Keratinocyte (primary cell): Measurements from ENCODE around the gene SLC9A8. TPM values are rescaled to one million over a fixed set of nuclear protein-coding genes. Genes with fewer than 3 reads are reported as not detected.

Experiments used
- DNase-seq: peaks from one replicate; pipeline ENCODE4 v3.0.0-alpha.2; 2011; ENCODE audit warnings: low read depth, missing footprints, low spot score
- FAIRE-seq: peaks from 2 replicates; lab custom pipeline; 2011; peaks lifted over from hg19 to GRCh38; lab: Jason Lieb, UNC
- H2AFZ ChIP-seq: 2 replicates; pipeline ENCODE4 v1.6.0; 2012; ENCODE audit warnings: low read length, control low read depth, inconsistent platforms; ENCODE audit not compliant: control insufficient read depth
- H3K27ac ChIP-seq: 2 replicates; pipeline ENCODE4 v1.5.1; 2011; ENCODE audit warnings: low read length; ENCODE audit not compliant: control insufficient read depth, insufficient read depth
- H3K27me3 ChIP-seq: 3 replicates; pipeline ENCODE4 v1.6.0; 2011; ENCODE audit warnings: low read length; ENCODE audit not compliant: control insufficient read depth, insufficient read depth; ENCODE audit errors: extremely low read depth
- H3K36me3 ChIP-seq, 2 experiments: 2 replicates in 1 of 2; 3 replicates in 1 of 2; pipeline ENCODE4 v1.5.1; 2011; ENCODE audit warnings: low read length in 2 of 2, mild to moderate bottlenecking in 1 of 2; ENCODE audit not compliant: control insufficient read depth in 2 of 2, insufficient read depth in 2 of 2; ENCODE audit errors: extremely low read depth in 1 of 2
- H3K4me1 ChIP-seq: 3 replicates; pipeline ENCODE4 v1.5.1; 2011; ENCODE audit warnings: low read length; ENCODE audit not compliant: control insufficient read depth, insufficient read depth; ENCODE audit errors: extremely low read depth
- H3K4me2 ChIP-seq: 3 replicates; pipeline ENCODE4 v1.6.0; 2011; ENCODE audit warnings: low read depth, low read length; ENCODE audit not compliant: control insufficient read depth, insufficient read depth; ENCODE audit errors: extremely low read depth
- H3K4me3 ChIP-seq, 3 experiments: fragments of 200-600 bp in 1 of 3; sonication (generic) in 1 of 3; 2 replicates in 2 of 3; 3 replicates in 1 of 3; pipeline ENCODE4 v1.5.1; 2011 to 2016; ENCODE audit warnings: low read length in 3 of 3, mild to moderate bottlenecking in 3 of 3, control low read depth in 2 of 3, inconsistent platforms in 1 of 3, low read depth in 1 of 3, mixed read lengths in 1 of 3, mixed run types in 1 of 3, moderate library complexity in 1 of 3; ENCODE audit not compliant: control insufficient read depth in 2 of 3, insufficient read depth in 2 of 3; ENCODE audit errors: extremely low read depth in 1 of 3
- H3K79me2 ChIP-seq: 2 replicates; pipeline ENCODE4 v1.6.0; 2012; ENCODE audit warnings: low read length; ENCODE audit not compliant: control insufficient read depth, insufficient read depth
- H3K9ac ChIP-seq: 3 replicates; pipeline ENCODE4 v1.6.0; 2011; ENCODE audit warnings: low read length; ENCODE audit not compliant: control insufficient read depth, insufficient read depth; ENCODE audit errors: extremely low read depth
- H3K9me1 ChIP-seq: 3 replicates; pipeline ENCODE4 v1.6.0; 2011; ENCODE audit warnings: low read length; ENCODE audit not compliant: control insufficient read depth, insufficient read depth; ENCODE audit errors: extremely low read depth
- H3K9me3 ChIP-seq: 2 replicates; pipeline ENCODE4 v1.5.1; 2012; ENCODE audit warnings: low read depth, low read length; ENCODE audit not compliant: control insufficient read depth
- H4K20me1 ChIP-seq: 3 replicates; pipeline ENCODE4 v1.6.0; 2011; ENCODE audit warnings: low read length; ENCODE audit not compliant: control insufficient read depth, insufficient read depth; ENCODE audit errors: extremely low read depth
- EZH2 ChIP-seq: IDR thresholded peaks from one replicate; pipeline ENCODE4 v1.6.1; 2012; ENCODE audit warnings: inconsistent platforms, mild to moderate bottlenecking, low read length, moderate library complexity
- dilution Hi-C: fragments of 300-500 bp; cut with MboI; formaldehyde crosslinking; loops from one replicate; pipeline ENCODE4 v1.7.0; 2020; ENCODE audit warnings: low sequenced_read_pairs; ENCODE audit not compliant: extremely low pct_ligation_motif_present
- polyA plus RNA-seq, 5 experiments: library from polyadenylated mRNA; depleted of rRNA in 3 of 5; stranded (reverse) in 3 of 5; stranded (forward) in 1 of 5; unstranded in 1 of 5; fragments of >200 nt; gene quantifications; 1 replicate in 1 of 5; 2 replicates in 3 of 5; 3 replicates in 1 of 5; pipeline versions ENCODE4 v1.2.1 to v1.2.3, GENCODE V29; 2011 to 2012; ENCODE audit warnings: missing spikeins in 2 of 5, low read depth in 1 of 5, low replicate concordance in 1 of 5
- TF ChIP-seq, protein P1 (sequence below), 3 experiments: IDR thresholded peaks in 1 of 3; conservative IDR thresholded peaks in 1 of 3; optimal IDR thresholded peaks in 1 of 3; 2 replicates in 2 of 3; 3 replicates in 1 of 3; pipeline versions ENCODE3 to v1.5.1; 2011; ENCODE audit warnings: low read length in 3 of 3, mild to moderate bottlenecking in 3 of 3, moderate library complexity in 2 of 3, control low read depth in 1 of 3, inconsistent platforms in 1 of 3; ENCODE audit not compliant: insufficient read depth in 2 of 3; ENCODE audit errors: extremely low read depth in 1 of 3

Gene SLC9A8
- polyA plus RNA-seq, 1 donor (not counting 4 experiments of a cell fraction or from before 2014, with no cell fraction given), result 1.9 TPM

GRCh38 chr20:49863666-49864065 lies 51.0 kb downstream of the SLC9A8 start:
- H3K4me2 ChIP-seq, result no peak overlapping the region
- H2AFZ ChIP-seq, result no peak overlapping the region
- no peak for FAIRE-seq
- TF ChIP-seq, protein P1, sequence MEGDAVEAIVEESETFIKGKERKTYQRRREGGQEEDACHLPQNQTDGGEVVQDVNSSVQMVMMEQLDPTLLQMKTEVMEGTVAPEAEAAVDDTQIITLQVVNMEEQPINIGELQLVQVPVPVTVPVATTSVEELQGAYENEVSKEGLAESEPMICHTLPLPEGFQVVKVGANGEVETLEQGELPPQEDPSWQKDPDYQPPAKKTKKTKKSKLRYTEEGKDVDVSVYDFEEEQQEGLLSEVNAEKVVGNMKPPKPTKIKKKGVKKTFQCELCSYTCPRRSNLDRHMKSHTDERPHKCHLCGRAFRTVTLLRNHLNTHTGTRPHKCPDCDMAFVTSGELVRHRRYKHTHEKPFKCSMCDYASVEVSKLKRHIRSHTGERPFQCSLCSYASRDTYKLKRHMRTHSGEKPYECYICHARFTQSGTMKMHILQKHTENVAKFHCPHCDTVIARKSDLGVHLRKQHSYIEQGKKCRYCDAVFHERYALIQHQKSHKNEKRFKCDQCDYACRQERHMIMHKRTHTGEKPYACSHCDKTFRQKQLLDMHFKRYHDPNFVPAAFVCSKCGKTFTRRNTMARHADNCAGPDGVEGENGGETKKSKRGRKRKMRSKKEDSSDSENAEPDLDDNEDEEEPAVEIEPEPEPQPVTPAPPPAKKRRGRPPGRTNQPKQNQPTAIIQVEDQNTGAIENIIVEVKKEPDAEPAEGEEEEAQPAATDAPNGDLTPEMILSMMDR (optimal IDR thresholded peaks at IDR 0.05 in 1 of 3, IDR thresholded peaks at IDR 0.05 in 1 of 3, conservative IDR thresholded peaks at IDR 0.05 in 1 of 3; ENCODE audit: extremely low read depth in 1 of 3, insufficient read depth in 2 of 3, low read length in 3 of 3), result no peak
- TF ChIP-seq EZH2, result no peak
- peaks cover 7% of the 10 kb centered on the region for H3K4me1 ChIP-seq
- H4K20me1 ChIP-seq, result no peaks in the 10 kb centered on the region
- no peak overlapping the region for H3K27ac ChIP-seq
- no peaks in the 10 kb centered on the region for H3K79me2 ChIP-seq
- peaks cover 3 to 5% of the 10 kb centered on the region in 2 experiments for H3K36me3 ChIP-seq
- H3K9me1 ChIP-seq, result no peaks in the 10 kb centered on the region
- dilution Hi-C loops, result no loop called here
- no peak for DNase-seq
- no peaks in the 10 kb centered on the region for H3K27me3 ChIP-seq
- H3K9ac ChIP-seq, result no peak overlapping the region
- no peak overlapping the region for H3K4me3 ChIP-seq
- H3K9me3 ChIP-seq, result no peaks in the 10 kb centered on the region

DNA sequence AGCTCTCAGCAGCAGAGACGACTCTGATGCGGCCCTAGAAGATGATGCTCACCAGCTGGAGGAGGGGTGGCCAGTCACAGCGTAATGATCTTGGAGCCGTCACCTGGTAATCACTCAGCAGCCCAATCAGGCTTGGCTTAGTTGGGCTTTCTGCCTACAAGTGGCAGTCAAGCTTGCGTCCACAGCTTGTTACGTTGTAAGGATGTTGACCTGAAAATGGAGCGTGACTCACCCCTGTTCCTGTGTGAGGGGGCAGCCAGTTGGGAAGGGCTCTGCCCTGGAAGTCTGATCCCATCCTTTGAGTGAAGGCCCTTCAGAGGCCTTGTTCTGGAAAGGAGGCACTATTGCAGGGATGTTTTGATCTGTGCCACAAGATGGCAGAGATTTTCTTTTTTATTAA lies 52.9 kb downstream of the SLC9A8 start:
- Histone ChIP-seq H3K4me1 (no peaks in the 10 kb centered on the region), H3K9me3 (no peaks in the 10 kb centered on the region), H3K27ac (no peak overlapping the region), H4K20me1 (no peaks in the 10 kb centered on the region), H3K36me3 (peaks cover 3 to 5% of the 10 kb centered on the region in 2 experiments), H3K4me3 (no peak overlapping the region), H3K79me2 (no peaks in the 10 kb centered on the region), H3K4me2 (no peak overlapping the region), H3K9me1 (no peaks in the 10 kb centered on the region), H3K9ac (no peak overlapping the region), H2AFZ (no peak overlapping the region), H3K27me3 (no peaks in the 10 kb centered on the region)
- TF ChIP-seq, protein P1 (optimal IDR thresholded peaks at IDR 0.05 in 1 of 3, IDR thresholded peaks at IDR 0.05 in 1 of 3, conservative IDR thresholded peaks at IDR 0.05 in 1 of 3; ENCODE audit: extremely low read depth in 1 of 3, insufficient read depth in 2 of 3, low read length in 3 of 3), result no peak
- no peak for TF ChIP-seq EZH2
- DNase-seq (no peak), FAIRE-seq (no peak)
- dilution Hi-C loops, result no loop called here
